ENCODE results near the gene FERMT3. TPM values are rescaled to one million over a fixed set of nuclear protein-coding genes. Genes with fewer than 3 reads are reported as not detected.

FERMT3 gene
- total and polyA plus RNA-seq, 2 of the 13 experiments (the other 11 are each of a cell fraction or from before 2014, with no cell fraction given) = 0.29 TPM; not detected in 1

DNA sequence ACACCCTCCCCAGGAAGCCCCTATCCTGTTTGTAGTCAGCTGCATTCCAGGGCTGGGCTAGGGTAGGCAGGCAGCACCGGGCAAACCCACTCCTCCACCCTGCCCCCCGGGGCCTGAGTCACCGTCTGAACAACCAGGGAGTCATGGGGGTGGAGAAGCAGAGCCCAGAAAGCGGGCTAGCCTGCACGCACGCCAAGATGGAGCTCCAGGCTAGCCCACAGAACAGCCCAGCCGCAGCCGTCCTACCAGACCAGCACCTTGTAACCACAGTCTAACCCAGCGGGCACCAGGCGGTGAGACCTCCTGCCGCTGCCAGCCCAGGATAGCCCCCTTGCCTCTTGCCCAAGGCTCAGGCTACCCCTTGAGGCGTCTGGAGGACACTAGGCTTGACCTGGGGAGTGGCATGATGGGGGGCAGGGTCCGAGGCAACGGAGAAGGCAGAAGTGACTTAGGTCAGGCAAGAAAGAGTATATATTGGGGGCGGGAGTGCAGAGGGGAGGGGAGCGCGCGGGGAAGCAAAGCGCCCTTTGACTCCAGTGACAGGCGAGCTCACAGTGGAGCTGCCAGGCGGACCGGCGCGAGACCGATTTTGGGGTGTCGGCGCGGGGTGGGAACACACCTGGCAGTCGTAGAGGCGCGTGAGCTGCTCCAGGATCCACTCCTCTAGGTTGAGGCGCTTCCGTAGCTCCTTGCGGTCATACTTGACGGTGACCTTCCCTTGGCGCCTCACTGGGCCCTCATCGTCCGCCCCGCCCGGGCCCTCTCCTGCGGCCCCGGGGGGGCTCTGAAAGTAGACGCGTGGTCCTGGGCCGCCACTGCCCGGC is 39.5 kb downstream of the FERMT3 start (continued):
- no peak for TF ChIP-seq SIN3A (IDR thresholded peaks at IDR 0.05; ENCODE audit: borderline replicate concordance, low read depth, low read length)
- TF ChIP-seq FOXP1 (IDR thresholded peaks at IDR 0.05) = no peak
- TF ChIP-seq FOXP1 (CRISPR knock-in tag; IDR thresholded peaks at IDR 0.05) = no peak
- TF ChIP-seq RARA (CRISPR knock-in tag; IDR thresholded peaks at IDR 0.05) = no peak; the same call in 1 of the 2 replicates
- no peak for TF ChIP-seq GPN1 (CRISPR knock-in tag; IDR thresholded peaks at IDR 0.05; ENCODE audit: borderline replicate concordance)
- TF ChIP-seq MYNN (CRISPR knock-in tag; IDR thresholded peaks at IDR 0.05; ENCODE audit: low read depth) = no peak
- no peak; the same call in 1 of the 2 replicates for TF ChIP-seq ZNF343 (CRISPR knock-in tag; IDR thresholded peaks at IDR 0.05)
- TF ChIP-seq ZNF607 (CRISPR knock-in tag; IDR thresholded peaks at IDR 0.05; ENCODE audit: borderline replicate concordance) = no peak
- TF ChIP-seq SOX6 (IDR thresholded peaks at IDR 0.05) = no peak
- 0 out of 2 replicates have a peak, but pooled peaks have one; percentile 18 for TF ChIP-seq SOX6 (CRISPR knock-in tag; IDR thresholded peaks at IDR 0.05)
- TF ChIP-seq KDM5A (IDR thresholded peaks at IDR 0.05; ENCODE audit: borderline replicate concordance, low read length) = no peak
- no peak; the same call in 1 of the 2 replicates for TF ChIP-seq ZFY (CRISPR knock-in tag; IDR thresholded peaks at IDR 0.05)
- TF ChIP-seq HNRNPL (IDR thresholded peaks at IDR 0.05; ENCODE audit: low read depth, low read length) = peak; percentile 69; the same call in 1 of the 2 replicates
- no peak for TF ChIP-seq ZBTB14 (CRISPR knock-in tag; IDR thresholded peaks at IDR 0.05)
- TF ChIP-seq GZF1 (CRISPR knock-in tag; IDR thresholded peaks at IDR 0.05) = no peak
- TF ChIP-seq ZFYVE20 (CRISPR knock-in tag; IDR thresholded peaks at IDR 0.05; ENCODE audit: borderline replicate concordance, low read depth) = no peak
- no peak for TF ChIP-seq SYNCRIP (IDR thresholded peaks at IDR 0.05; ENCODE audit: insufficient read depth, low read depth, low read length)
- no peak for TF ChIP-seq ZNF749 (CRISPR knock-in tag; IDR thresholded peaks at IDR 0.05; ENCODE audit: borderline replicate concordance)
- no peak for TF ChIP-seq ZUFSP (CRISPR knock-in tag; IDR thresholded peaks at IDR 0.05; ENCODE audit: borderline replicate concordance)
- TF ChIP-seq ZNF619 (CRISPR knock-in tag; IDR thresholded peaks at IDR 0.05) = 0 out of 2 replicates have a peak, but pooled peaks have one; percentile 52
- TF ChIP-seq SIN3B (IDR thresholded peaks at IDR 0.05; ENCODE audit: low read length) = no peak
- no peak for TF ChIP-seq HIVEP1 (CRISPR knock-in tag; IDR thresholded peaks at IDR 0.05)
- peak; percentile 47; the same call in 1 of the 2 replicates for TF ChIP-seq ZFP91 (CRISPR knock-in tag; IDR thresholded peaks at IDR 0.05; ENCODE audit: borderline replicate concordance)
- TF ChIP-seq KLF13 (CRISPR knock-in tag; IDR thresholded peaks at IDR 0.05) = no peak
- no peak for TF ChIP-seq ZFP41 (CRISPR knock-in tag; IDR thresholded peaks at IDR 0.05; ENCODE audit: borderline replicate concordance)
- no peak for TF ChIP-seq MAZ (IDR thresholded peaks at IDR 0.05; ENCODE audit: borderline replicate concordance, low read depth, low read length)
- TF ChIP-seq MAZ (CRISPR knock-in tag; IDR thresholded peaks at IDR 0.05; ENCODE audit: low read depth) = peak; percentile 36; the same call in 1 of the 2 replicates
